ENCODE data around the gene NAA50. TPM values are rescaled to one million over a fixed set of nuclear protein-coding genes. Genes with fewer than 3 reads are reported as not detected.

NAA50 gene
- total and polyA plus RNA-seq, 2 of the 13 experiments (the other 11 are each of a cell fraction or from before 2014, with no cell fraction given), result 30.2 to 233 TPM

GRCh38 chr3:113745756-113746547 lies at the start of gene NAA50 (continued):
- TF ChIP-seq ZBTB14 (CRISPR knock-in tag; IDR thresholded peaks at IDR 0.05) (peak; percentile 76), RXRB (CRISPR knock-in tag; IDR thresholded peaks at IDR 0.05; ENCODE audit: borderline replicate concordance) (peak; percentile 78), SAP130 (CRISPR knock-in tag; IDR thresholded peaks at IDR 0.05; ENCODE audit: low read depth) (peak; percentile 77), ZFY (CRISPR knock-in tag; IDR thresholded peaks at IDR 0.05) (peak; percentile 84), SIX1 (CRISPR knock-in tag; IDR thresholded peaks at IDR 0.05; ENCODE audit: borderline replicate concordance) (0 out of 2 replicates have a peak, but pooled peaks have one; percentile 2), ZNF550 (CRISPR knock-in tag; IDR thresholded peaks at IDR 0.05; ENCODE audit: borderline replicate concordance) (no peak), RBM22 (optimal IDR thresholded peaks at IDR 0.05; ENCODE audit: low read length) (peak; percentile 50), ZIK1 (CRISPR knock-in tag; IDR thresholded peaks at IDR 0.05; ENCODE audit: borderline replicate concordance, low read depth) (no peak), MBD4 (IDR thresholded peaks at IDR 0.05; ENCODE audit: borderline replicate concordance, low read length) (no peak), ETS1 (CRISPR knock-in tag; IDR thresholded peaks at IDR 0.05) (no peak), NPAS2 (CRISPR knock-in tag; IDR thresholded peaks at IDR 0.05; ENCODE audit: borderline replicate concordance) (no peak), KDM5A (IDR thresholded peaks at IDR 0.05; ENCODE audit: borderline replicate concordance, low read length) (no peak; the same call in 1 of the 2 replicates), TBP (CRISPR knock-in tag; IDR thresholded peaks at IDR 0.05) (no peak), SATB2 (CRISPR knock-in tag; IDR thresholded peaks at IDR 0.05) (no peak), RARG (CRISPR knock-in tag; IDR thresholded peaks at IDR 0.05; ENCODE audit: low read depth) (no peak), RBM39 (IDR thresholded peaks at IDR 0.05; ENCODE audit: low read depth, low read length, poor library complexity, severe bottlenecking) (peak; percentile 47), ZBTB44 (CRISPR knock-in tag; IDR thresholded peaks at IDR 0.05) (no peak), MXI1 (IDR thresholded peaks at IDR 0.05; ENCODE audit: borderline replicate concordance, low read depth, low read length) (peak; percentile 85; the same call in 1 of the 3 replicates), ZNF563 (CRISPR knock-in tag; IDR thresholded peaks at IDR 0.05) (peak; percentile 75), ZSCAN21 (CRISPR knock-in tag; IDR thresholded peaks at IDR 0.05; ENCODE audit: borderline replicate concordance) (peak; percentile 95), TCF7L2 (IDR thresholded peaks at IDR 0.05; ENCODE audit: low read depth, low read length) (no peak), SP5 (CRISPR knock-in tag; IDR thresholded peaks at IDR 0.05; ENCODE audit: borderline replicate concordance, low read depth) (no peak), CEBPG (CRISPR knock-in tag; IDR thresholded peaks at IDR 0.05) (peak; percentile 71), FOSL2 (CRISPR knock-in tag; IDR thresholded peaks at IDR 0.05) (peak; percentile 43), CTCF (CRISPR knock-in tag; IDR thresholded peaks at IDR 0.05) (no peak; the same call in 1 of the 2 replicates)

All from HepG2 (cell line).